Activated T-helper 9 cell treated with anti-CD3 and anti-CD28 coated beads, Interleukin-2, amount 50 U/mL, for 16 hours (primary cell): ENCODE measurements around the gene COLEC11.
"Not testable (repeated sequence)": the region's sequence is repeated elsewhere in the genome, so short reads cannot be mapped to it uniquely, and the experiment has no call there.

Experiments
- DNase-seq: peaks from one replicate; pipeline ENCODE4 v3.0.0-alpha.2; 2020; ENCODE audit warnings: low read depth

COLEC11 gene

DNA sequence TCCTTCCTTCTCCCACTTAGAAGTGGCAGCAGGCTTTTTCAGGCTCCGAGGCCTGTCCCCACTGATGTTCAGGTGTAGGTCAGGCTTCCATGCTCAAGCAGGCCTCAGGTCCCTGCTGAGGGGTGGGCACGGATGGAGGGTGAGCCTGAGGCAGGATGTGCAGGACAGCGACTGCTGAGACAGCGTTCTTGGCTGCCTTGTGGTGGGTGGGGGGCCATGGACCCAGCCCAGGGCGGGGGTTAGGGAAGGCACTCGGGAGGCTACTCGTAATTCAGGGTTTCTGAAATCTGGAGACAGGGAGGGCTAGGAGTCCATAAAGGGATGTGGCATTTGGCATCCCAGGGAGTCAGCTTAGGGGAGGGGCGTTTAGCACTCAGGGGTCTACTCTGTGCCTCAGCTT lies 30.3 kb downstream of the COLEC11 start:
- DNase-seq, result no peak

DNA sequence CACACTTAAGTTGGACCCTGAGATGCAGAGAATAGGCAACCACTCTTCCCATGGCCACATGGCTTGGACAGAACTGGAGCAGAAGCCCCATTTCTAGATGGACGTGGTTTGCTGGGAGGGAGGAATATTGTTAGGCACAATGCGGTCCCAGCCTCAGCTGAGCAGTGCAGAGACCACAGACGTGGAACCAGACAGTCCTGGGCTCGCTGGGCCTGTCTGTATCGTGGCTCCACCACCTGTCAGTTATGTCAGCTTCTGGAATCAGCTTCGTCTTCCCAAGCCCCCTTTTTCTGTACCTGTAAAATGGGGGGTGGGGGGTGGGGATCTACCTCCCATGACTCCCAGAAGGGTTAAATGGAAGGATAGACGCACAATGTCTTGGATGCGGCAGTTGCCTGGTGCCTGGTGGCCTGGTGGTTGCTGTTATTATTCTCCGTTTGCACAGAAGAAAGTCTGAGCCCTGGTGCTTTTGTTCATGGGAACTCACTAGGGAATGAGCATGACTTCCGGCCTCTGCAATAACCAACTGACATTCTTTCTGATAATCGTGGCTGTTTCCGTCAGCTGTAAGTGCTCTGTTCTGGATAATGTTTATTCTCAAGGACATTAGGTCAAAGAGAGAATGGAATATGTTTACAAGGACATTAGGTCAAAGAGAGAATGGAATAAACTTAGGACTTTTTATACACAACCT lies 31.4 kb downstream of the COLEC11 start:
- no peak for DNase-seq

DNA sequence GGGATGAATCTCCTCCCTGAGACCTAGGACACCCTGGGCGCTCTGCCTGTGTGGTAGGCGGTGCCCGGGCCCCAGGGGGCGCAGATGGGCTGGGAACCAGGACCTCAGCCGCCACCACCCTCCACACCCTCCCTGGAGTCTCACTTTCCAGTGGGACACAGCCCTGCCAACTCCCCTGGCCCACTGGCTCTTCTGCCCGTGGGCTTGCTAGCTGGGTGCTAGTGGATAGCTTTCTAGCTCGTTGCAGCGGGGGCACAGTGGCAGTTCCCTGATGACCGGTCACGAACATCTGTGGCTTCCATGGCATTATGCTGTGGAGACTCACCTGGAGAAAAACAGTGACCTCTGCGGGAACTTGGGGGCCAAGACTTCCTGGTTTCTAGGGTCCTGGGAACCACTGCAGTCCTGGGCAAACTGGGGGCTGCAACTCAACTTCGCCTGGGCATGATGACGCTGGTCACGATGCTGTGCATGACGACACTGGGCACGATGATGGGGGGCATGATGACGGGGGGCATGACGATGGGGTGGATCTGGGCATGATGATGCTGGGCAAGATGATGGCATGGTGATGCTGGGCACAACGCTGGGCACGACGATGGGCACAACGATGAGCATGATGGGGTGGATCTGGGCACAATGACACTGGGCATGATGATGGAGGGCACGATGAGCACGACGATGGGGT lies 32.0 kb downstream of the COLEC11 start:
- no peak for DNase-seq

GRCh38 chr2:3627500-3628100 lies 32.7 kb downstream of the COLEC11 start:
- no peak for DNase-seq

DNA sequence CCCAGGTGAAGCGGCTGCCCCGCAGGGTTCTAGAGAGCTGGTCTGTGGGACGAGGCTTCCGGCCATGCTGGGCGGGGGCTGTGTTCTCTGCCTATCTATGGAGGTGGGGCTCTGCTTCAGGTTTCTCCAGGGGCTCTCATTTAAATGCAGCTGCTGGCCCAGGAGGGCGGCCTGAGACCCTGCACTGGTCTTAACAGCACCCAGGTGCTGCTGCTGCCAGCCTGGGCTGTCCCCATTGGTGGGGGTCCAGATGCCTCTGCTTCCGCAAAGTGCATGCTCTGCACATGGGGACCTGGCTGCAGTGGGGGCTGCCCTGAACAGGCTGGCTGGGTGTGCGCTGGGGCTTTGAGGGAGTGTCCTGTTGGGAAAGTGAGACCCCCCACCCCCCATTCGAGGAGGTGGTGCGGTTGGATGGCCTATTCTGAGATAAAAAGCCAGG lies 33.3 kb downstream of the COLEC11 start:
- no peak for DNase-seq

DNA sequence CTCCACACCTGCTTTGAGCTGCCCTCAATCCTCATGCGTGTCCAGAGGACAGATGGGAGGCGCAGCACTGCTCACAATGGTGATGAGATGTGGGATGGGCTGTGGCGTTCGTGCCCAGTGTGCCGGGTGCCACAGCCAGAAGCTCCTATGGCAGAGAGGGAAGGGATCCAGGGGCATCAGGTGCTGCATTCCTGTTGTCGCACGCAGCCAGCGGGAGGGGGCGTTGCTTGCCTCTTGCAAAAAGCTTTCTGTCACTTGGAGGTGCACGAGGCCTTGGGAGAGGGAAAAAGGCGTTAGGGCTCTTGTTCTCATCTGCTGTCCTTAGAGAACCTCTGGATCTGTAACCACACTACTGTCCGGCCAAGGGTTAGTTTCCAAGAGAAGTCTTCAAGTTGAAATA lies 33.9 kb downstream of the COLEC11 start:
- DNase-seq, result no peak

- no peak for DNase-seq
Observed at GRCh38 chr2:3630631-3631030, 35.7 kb downstream of the COLEC11 start.

- DNase-seq, result no peak
Observed at GRCh38 chr2:3631161-3631850, 36.4 kb downstream of the COLEC11 start.

GRCh38 chr2:3631851-3632659 lies 37.1 kb downstream of the COLEC11 start:
- DNase-seq, result no peak

DNA sequence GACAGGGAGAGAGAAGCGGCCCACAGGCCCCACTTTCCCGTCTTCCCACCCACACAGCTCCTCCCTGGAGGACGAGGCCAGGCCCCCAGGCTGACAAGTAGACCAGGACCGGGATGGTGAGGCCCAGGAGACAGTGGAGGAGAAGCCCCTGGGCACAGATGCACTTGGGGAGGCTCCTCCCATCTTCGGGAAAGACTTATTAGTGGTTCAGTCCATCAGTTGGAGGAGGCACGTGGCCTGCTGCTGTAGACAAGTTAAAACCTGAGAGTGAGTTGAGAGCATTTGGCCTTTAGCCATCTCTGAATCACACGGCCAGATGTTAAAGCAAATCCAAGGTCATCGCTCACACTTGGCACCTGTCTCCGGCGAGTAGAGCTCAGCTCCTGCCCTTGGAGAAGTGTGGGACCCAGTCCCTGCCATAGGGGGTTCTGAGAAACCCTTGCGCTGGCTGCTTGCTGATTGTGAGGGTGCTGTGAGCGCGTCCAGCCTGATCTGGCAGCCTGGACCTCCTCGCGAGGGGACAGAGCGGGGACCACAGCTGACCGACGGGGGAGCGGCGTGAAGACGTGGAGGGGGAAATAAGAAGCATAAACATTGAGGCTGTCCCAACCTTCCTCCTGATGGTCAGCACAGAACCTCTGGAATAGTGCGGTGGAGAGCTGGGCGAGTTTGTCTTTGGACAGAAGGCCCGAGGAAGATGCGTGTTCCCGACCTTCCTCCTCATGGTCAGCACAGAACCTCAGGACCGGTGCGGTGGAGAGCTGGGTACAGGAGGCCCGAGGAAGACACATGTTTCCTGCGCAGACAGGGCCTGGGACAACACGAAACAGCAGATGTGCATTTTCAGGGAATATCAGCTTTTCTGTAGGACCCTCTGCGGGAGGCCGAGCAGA lies 38.4 kb downstream of the COLEC11 start:
- DNase-seq, result no peak

DNA sequence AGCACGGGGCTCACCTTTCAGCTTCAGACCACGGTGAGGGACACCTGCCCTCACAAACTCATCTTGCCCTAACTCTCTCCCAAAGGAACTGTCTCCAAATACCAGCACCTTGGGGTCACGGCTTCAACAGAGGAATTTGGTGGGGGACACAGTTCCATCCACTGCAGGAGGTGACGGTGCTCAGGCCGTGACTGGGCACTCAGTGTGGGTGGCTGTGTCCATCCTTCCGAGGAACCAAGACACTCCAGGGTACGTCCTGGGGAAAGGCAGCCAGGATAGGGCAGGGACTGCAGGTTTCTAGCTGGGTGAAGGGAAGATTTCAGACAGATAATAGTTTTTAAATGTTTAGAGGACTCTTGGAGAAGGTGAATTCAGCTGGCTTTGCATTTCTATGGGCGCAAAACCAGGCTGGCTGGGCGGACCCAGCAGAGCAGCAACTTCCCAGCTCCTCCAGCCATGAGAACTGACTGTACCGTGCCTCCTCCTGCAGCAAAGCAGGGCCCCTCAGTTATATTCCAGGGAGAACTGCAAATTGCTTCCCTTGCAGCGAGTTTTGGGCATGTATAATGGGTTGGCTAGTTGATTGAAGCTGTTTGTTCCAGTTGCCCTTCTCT lies 39.2 kb downstream of the COLEC11 start:
- DNase-seq, result no peak

DNA sequence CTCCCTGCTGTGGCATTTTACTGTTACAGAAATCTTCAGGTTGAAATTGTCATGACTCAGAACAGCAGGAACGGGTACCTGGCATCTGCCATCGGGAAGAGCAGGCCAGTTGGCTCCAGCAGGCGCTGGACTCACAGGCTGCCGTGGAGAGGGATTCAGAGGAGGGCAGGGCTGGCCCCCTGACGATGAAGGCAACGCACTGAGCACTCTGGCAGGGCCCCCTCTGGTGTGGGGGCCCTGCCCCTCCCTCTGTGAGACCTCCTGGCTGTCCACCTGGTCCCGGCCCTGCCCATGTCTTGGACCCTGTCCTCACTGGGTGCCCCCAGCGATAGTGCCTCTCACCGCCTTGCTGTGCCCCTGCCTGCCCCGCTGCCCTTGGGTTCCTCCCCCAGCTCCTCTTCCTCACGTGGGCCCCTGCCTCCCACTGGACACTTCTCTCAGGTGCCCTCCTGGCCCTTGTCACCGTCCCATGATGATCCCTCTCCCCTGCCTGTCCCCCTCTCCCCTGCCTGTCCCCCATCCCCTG lies 39.7 kb downstream of the COLEC11 start:
- no peak for DNase-seq

DNA sequence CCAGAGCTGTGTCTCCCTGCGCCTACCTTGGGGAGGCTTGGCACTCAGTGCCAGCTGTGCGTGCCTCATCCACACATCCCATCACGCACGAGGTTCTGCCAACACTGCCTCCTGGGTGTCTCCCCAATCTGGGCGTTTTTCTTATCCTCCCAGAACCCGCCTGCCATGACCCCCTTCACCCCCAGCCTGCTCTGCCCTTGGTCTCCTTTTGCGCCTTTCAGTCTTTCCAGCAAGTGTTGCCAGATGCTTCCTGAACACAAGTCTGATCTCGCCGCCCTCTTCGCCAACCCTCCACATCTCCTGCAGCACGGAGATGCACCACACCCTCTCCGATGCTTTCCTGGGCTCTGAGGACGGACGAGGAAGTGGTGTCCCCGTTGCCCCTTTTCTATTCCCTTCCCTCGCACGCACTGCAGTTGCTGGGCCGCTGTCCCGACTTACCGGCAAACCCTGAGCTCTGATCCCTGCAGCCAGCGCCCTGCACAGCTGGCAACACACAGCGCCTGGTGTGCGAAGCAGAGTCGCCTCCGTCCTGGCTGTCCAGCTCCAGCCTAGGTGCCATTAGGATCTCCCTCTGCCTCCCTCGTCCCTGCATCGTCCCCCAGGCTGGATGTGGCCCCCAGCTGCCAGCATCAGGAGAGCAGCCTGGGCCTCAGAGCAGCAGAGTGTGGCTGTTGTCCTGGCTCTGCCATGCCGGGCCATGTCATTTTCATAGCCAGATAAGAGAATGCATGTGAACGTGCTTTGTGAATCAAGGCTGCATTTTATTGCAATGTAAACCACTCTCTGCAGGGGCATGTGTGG lies 40.5 kb downstream of the COLEC11 start:
- no peak for DNase-seq

DNA sequence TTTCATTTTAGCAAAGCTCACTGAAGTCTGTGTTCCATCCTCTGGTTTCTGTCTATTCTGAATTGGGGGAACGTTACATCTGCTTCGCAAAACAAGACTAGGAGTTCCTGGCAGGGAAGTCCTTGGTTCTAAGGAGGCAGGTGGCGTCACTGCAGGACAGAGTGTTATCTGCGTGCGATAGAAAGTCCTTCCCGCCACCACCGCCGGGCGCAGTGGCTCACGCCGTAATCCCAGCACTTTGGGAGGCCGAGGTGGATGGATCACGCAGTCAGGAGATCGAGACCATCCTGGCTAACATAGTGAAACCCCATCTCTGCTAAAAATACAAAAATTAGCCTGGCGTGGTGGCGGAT lies 41.0 kb downstream of the COLEC11 start:
- not testable (repeated sequence) for DNase-seq

GRCh38 chr2:3636586-3637310 lies 41.8 kb downstream of the COLEC11 start:
- DNase-seq, result no peak

DNA sequence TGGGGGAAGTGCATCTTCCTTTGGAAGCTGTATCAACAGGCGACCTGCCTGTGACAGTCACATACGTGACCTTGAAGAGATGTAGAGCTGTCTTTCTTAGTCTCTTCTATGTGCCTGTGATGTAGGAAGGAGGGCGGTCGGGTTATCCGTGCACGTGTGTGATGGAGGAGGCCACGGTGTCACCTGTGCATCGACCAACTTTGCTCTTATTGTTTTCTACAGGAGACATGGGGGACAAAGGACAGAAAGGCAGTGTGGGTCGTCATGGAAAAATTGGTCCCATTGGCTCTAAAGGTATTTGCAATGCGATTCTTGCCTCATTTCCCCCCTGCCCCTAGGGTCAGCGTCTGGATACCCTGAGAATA lies 42.4 kb downstream of the COLEC11 start:
- DNase-seq, result no peak

- DNase-seq, result no peak
Observed at GRCh38 chr2:3637692-3638455, 43.0 kb downstream of the COLEC11 start.

GRCh38 chr2:3638456-3638810 lies 43.5 kb downstream of the COLEC11 start:
- DNase-seq, result no peak
